Measurements from ENCODE around the gene ABCE1.

GRCh38 chr4:145155268-145155870 lies 57.3 kb downstream of the ABCE1 start:
- TF ChIP-seq, protein P1, sequence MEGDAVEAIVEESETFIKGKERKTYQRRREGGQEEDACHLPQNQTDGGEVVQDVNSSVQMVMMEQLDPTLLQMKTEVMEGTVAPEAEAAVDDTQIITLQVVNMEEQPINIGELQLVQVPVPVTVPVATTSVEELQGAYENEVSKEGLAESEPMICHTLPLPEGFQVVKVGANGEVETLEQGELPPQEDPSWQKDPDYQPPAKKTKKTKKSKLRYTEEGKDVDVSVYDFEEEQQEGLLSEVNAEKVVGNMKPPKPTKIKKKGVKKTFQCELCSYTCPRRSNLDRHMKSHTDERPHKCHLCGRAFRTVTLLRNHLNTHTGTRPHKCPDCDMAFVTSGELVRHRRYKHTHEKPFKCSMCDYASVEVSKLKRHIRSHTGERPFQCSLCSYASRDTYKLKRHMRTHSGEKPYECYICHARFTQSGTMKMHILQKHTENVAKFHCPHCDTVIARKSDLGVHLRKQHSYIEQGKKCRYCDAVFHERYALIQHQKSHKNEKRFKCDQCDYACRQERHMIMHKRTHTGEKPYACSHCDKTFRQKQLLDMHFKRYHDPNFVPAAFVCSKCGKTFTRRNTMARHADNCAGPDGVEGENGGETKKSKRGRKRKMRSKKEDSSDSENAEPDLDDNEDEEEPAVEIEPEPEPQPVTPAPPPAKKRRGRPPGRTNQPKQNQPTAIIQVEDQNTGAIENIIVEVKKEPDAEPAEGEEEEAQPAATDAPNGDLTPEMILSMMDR (IDR thresholded peaks at IDR 0.05): no peak
- TF ChIP-seq POLR2A (IDR thresholded peaks at IDR 0.05): no peak
